MM.1S (cell line): Measurements from ENCODE around the gene NNT.
"Not testable (repeated sequence)": the region's sequence is repeated elsewhere in the genome, so short reads cannot be mapped to it uniquely, and the experiment has no call there.

ENCODE experiments used
- DNase-seq: peaks from one replicate; pipeline ENCODE4 v3.0.0-alpha.2; 2015
- H2AFZ ChIP-seq: fragments of 300-600 bp; sonication (generic); 2 replicates; pipeline ENCODE4 v1.6.0; 2016; ENCODE audit warnings: antibody characterized with exemption, low read length
- H3F3A ChIP-seq: fragments of 300-600 bp; sonication (generic); 2 replicates; pipeline ENCODE4 v1.6.1; 2016; ENCODE audit warnings: mild to moderate bottlenecking, antibody characterized with exemption, low read length, moderate library complexity, mixed read lengths; ENCODE audit not compliant: insufficient read depth
- H3K27ac ChIP-seq: fragments of 300-600 bp; sonication (generic); 2 replicates; pipeline ENCODE4 v1.5.1; 2016; ENCODE audit warnings: mild to moderate bottlenecking, low read length
- H3K27me3 ChIP-seq: fragments of 300-600 bp; sonication (generic); replicated peaks from 2 replicates; pipeline ENCODE4 v1.6.0; 2016; ENCODE audit warnings: low read length; ENCODE audit not compliant: insufficient read depth
- H3K36me3 ChIP-seq: fragments of 300-600 bp; sonication (generic); replicated peaks from 2 replicates; pipeline ENCODE4 v1.6.1; 2016; ENCODE audit warnings: mild to moderate bottlenecking, low read length, mixed read lengths; ENCODE audit not compliant: insufficient read depth
- H3K4me1 ChIP-seq: fragments of 300-600 bp; sonication (generic); 2 replicates; pipeline ENCODE4 v1.6.1; 2016; ENCODE audit warnings: low read length, mixed read lengths
- H3K4me2 ChIP-seq: fragments of 300-600 bp; sonication (generic); 2 replicates; pipeline ENCODE4 v1.6.0; 2016; ENCODE audit warnings: low read depth, low read length
- H3K4me3 ChIP-seq: fragments of 300-600 bp; sonication (generic); 2 replicates; pipeline ENCODE4 v1.5.1; 2016; ENCODE audit warnings: low read length, mixed read lengths
- H3K79me2 ChIP-seq: fragments of 300-600 bp; sonication (generic); 2 replicates; pipeline ENCODE4 v1.6.1; 2016; ENCODE audit warnings: mixed run types, low read length, mixed read lengths
- H3K9ac ChIP-seq: fragments of 300-600 bp; sonication (generic); 2 replicates; pipeline ENCODE4 v1.6.1; 2016; ENCODE audit warnings: low read length, mixed read lengths
- H3K9me2 ChIP-seq: fragments of 300-600 bp; sonication (generic); replicated peaks from 2 replicates; pipeline ENCODE4 v1.6.1; 2016; ENCODE audit warnings: mild to moderate bottlenecking, low read length, mixed read lengths; ENCODE audit not compliant: insufficient read depth
- H3K9me3 ChIP-seq: fragments of 300-600 bp; sonication (generic); replicated peaks from 2 replicates; pipeline ENCODE4 v1.6.1; 2016; ENCODE audit warnings: mild to moderate bottlenecking, low read length, mixed read lengths; ENCODE audit not compliant: insufficient read depth
- H4K20me1 ChIP-seq: fragments of 300-600 bp; sonication (generic); 2 replicates; pipeline ENCODE4 v1.6.1; 2016; ENCODE audit warnings: mild to moderate bottlenecking, low read length, moderate library complexity, mixed read lengths; ENCODE audit not compliant: insufficient read depth
- CTCF ChIP-seq: fragments of 300-600 bp; sonication (generic); IDR thresholded peaks from 2 replicates; pipeline ENCODE4 v1.5.1; 2016; ENCODE audit warnings: antibody characterized with exemption, low read length, mixed read lengths
- EZH2 ChIP-seq: fragments of 300-600 bp; sonication (generic); optimal IDR thresholded peaks from 2 replicates; pipeline ENCODE3; 2017; ENCODE audit warnings: low read depth, mild to moderate bottlenecking, antibody characterized with exemption, low read length, mixed read lengths
- EZH2phosphoT487 ChIP-seq: fragments of 300-600 bp; sonication (generic); IDR thresholded peaks from 2 replicates; pipeline ENCODE4 v1.6.1; 2018; ENCODE audit warnings: antibody characterized with exemption, low read length

Gene NNT

GRCh38 chr5:43572357-43572756 lies 30.6 kb upstream of the NNT start:
- no peaks in the 10 kb centered on the region for H3K36me3 ChIP-seq
- H3K27me3 ChIP-seq = no peaks in the 10 kb centered on the region
- no peaks in the 10 kb centered on the region for H3K9me2 ChIP-seq
- no peak overlapping the region for H2AFZ ChIP-seq
- no peaks in the 10 kb centered on the region for H3K4me1 ChIP-seq
- TF ChIP-seq EZH2phosphoT487 (no peak), EZH2 (no peak), CTCF (no peak)
- no peak overlapping the region for H3K4me3 ChIP-seq
- no peaks in the 10 kb centered on the region for H3K9me3 ChIP-seq
- no peak overlapping the region for H3K4me2 ChIP-seq
- no peaks in the 10 kb centered on the region for H4K20me1 ChIP-seq
- no peak overlapping the region for H3K9ac ChIP-seq
- H3K79me2 ChIP-seq = no peaks in the 10 kb centered on the region
- DNase-seq = no peak
- no peak overlapping the region for H3K27ac ChIP-seq
- H3F3A ChIP-seq = no peaks in the 10 kb centered on the region

- Histone ChIP-seq H3K9me2 (no peaks in the 10 kb centered on the region), H3K9ac (no peak overlapping the region), H4K20me1 (no peaks in the 10 kb centered on the region), H3K4me3 (no peak overlapping the region), H3K9me3 (no peaks in the 10 kb centered on the region), H3K27me3 (no peaks in the 10 kb centered on the region), H3K36me3 (no peaks in the 10 kb centered on the region), H2AFZ (no peak overlapping the region), H3F3A (no peaks in the 10 kb centered on the region), H3K27ac (no peak overlapping the region), H3K4me1 (no peaks in the 10 kb centered on the region), H3K4me2 (no peak overlapping the region), H3K79me2 (no peaks in the 10 kb centered on the region)
- DNase-seq = no peak
- no peak for TF ChIP-seq EZH2
- no peak for TF ChIP-seq EZH2phosphoT487
- no peak for TF ChIP-seq CTCF
Observed at GRCh38 chr5:43573058-43573457, 29.9 kb upstream of the NNT start.

GRCh38 chr5:43580402-43581210 lies 22.4 kb upstream of the NNT start:
- H4K20me1 ChIP-seq, H3F3A ChIP-seq, H3K9me3 ChIP-seq, H3K36me3 ChIP-seq, H3K27ac ChIP-seq, H3K9ac ChIP-seq, H3K4me2 ChIP-seq, H3K27me3 ChIP-seq, DNase-seq, H2AFZ ChIP-seq, H3K4me1 ChIP-seq, H3K79me2 ChIP-seq, H3K4me3 ChIP-seq, H3K9me2 ChIP-seq: not testable (repeated sequence)

- Histone ChIP-seq H3K9me3 (no peaks in the 10 kb centered on the region), H2AFZ (no peak overlapping the region)
- TF ChIP-seq CTCF (no peak), EZH2phosphoT487 (no peak), EZH2 (no peak)
Observed at GRCh38 chr5:43581398-43581797, 21.6 kb upstream of the NNT start.

More at GRCh38 chr5:43581398-43581797, 21.6 kb upstream of the NNT start:
- no peak overlapping the region for H3K4me2 ChIP-seq
- no peaks in the 10 kb centered on the region for H4K20me1 ChIP-seq
- H3K9ac ChIP-seq = no peak overlapping the region
- no peaks in the 10 kb centered on the region for H3F3A ChIP-seq
- H3K79me2 ChIP-seq = no peaks in the 10 kb centered on the region
- no peaks in the 10 kb centered on the region for H3K4me1 ChIP-seq
- DNase-seq = no peak
- H3K27ac ChIP-seq = no peak overlapping the region
- no peaks in the 10 kb centered on the region for H3K27me3 ChIP-seq
- H3K36me3 ChIP-seq = no peaks in the 10 kb centered on the region
- H3K4me3 ChIP-seq = no peak overlapping the region
- H3K9me2 ChIP-seq = no peaks in the 10 kb centered on the region
